Subcutaneous adipose tissue (tissue), 4 donors: Measurements from ENCODE around the gene RAB15. TPM values are rescaled to one million over a fixed set of nuclear protein-coding genes. Genes with fewer than 3 reads are reported as not detected.

Experiments used
- small RNA-seq: library from RNA; depleted of rRNA; stranded (forward); fragments of <200 nt; gene quantifications from one replicate; pipeline ENCODE3, GENCODE V24; 2016
- total RNA-seq, 4 donors: library from RNA; depleted of rRNA; stranded (reverse); fragments of >200 nt; gene quantifications; one replicate each; pipeline ENCODE4 v1.1.0, GENCODE V29; 2016

The RAB15 gene
- total RNA-seq, 4 donors from 2014 or later, result 0.75 to 1.2 (median 0.93) TPM

Small RNA genes within 50 kb of the gene (small RNA-seq; reads per million reads assigned to genes)
- not detected for gene RPPH1-2P

Other genes with a start within 250 kb of the RAB15 start
- 1 to 10 TPM in 2 of 4 donors, under 1 TPM in 2; 0.17 to 7.5 (median 1.1) TPM for gene SPTB, start 92.4 kb downstream of the RAB15 start, total RNA-seq
- 100 to 1,000 TPM in 2 of 4 donors, 10 to 100 TPM in 2; 75.7 to 120 (median 97.1) TPM for gene CHURC1, start 57.9 kb downstream of the RAB15 start, total RNA-seq
- gene GPX2, start 29.6 kb downstream of the RAB15 start, total RNA-seq, result not detected
- gene FNTB, start 14.6 kb upstream of the RAB15 start, total RNA-seq, result 10 to 100 TPM in 3 of 4 donors, 1 to 10 TPM in 1; 8.3 to 14.5 (median 11.5) TPM
- gene MAX, start 130.2 kb upstream of the RAB15 start, total RNA-seq, result 10 to 100 TPM; 44.2 to 54.0 (median 46.1) TPM